Measurements from ENCODE around the gene NOL9. TPM values are rescaled to one million over a fixed set of nuclear protein-coding genes. Genes with fewer than 3 reads are reported as not detected.

Gene NOL9
- polyA plus RNA-seq, 3 donors = 14.8 to 15.9 (median 15.1) TPM

DNA sequence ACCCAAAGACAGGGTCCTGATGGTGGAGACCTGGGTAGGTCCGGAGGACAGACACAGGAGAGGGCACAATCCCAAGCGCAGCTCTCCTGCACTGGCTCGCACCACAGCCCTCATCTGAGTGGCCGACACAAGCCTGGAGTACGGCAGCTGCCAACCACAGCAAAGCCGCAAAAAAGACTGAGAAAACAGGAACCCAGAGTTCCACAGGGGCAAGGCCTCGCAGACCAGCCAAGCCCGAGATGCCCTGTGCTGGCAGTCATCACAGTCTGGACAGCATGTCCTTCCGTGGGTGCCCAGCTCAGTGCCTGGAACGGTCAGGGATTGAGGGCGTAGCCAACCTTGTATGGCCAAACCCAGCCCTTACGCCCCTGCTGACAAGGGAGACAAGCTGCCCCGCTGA lies 36.9 kb upstream of the NOL9 start:
- DNase-seq (ENCODE audit: low read depth in 3 of 3, low spot score in 2 of 3) = no peak

DNA sequence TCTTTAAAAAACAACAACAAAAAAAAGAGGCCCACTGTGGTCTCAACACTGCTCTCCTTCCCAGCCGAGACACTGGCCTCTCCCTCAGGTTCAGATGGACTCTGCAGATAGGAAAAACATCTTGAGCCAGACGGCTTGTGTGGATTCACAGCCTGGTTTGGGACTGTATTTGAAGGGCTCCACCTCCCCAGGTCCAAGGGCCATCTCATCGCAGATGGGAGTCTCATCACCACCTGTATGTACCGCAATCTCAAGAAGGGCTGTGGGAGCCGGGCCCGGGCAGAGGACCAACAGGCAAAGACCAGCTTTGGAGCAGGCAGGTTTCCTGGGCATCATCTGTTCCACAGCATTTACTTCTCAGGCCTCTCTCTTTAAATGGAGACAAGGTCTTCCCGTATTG lies 35.7 kb upstream of the NOL9 start:
- no peak for DNase-seq (ENCODE audit: low read depth in 3 of 3, low spot score in 2 of 3)

DNA sequence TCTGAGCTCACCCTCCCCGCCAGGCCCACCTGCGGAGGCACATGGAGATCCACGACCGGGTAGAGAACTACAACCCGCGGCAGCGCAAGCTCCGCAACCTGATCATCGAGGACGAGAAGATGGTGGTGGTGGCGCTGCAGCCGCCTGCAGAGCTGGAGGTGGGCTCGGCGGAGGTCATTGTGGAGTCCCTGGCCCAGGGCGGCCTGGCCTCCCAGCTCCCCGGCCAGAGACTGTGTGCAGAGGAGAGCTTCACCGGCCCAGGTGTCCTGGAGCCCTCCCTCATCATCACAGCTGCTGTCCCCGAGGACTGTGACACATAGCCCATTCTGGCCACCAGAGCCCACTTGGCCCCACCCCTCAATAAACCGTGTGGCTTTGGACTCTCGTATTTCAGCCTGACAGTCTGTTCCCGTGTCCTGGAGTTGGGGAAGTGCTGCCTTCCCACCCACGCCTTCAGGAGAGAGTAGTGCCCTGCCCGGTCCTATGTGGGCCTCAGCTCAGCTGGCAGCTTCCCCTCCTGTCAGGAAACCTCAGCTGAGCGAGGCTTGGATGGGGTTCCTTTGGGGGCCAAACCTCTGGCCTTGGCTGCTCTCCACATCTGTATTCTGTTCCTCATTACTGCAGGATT lies 34.7 kb upstream of the NOL9 start:
- no peak for DNase-seq (ENCODE audit: low read depth in 3 of 3, low spot score in 2 of 3)

- DNase-seq (ENCODE audit: low read depth in 3 of 3, low spot score in 2 of 3) = no peak
These were observed 34.0 kb upstream of the NOL9 start for GRCh38 chr1:6588128-6588892.

GRCh38 chr1:6587261-6588005 lies 33.1 kb upstream of the NOL9 start:
- no peak for DNase-seq (ENCODE audit: low read depth in 3 of 3, low spot score in 2 of 3)

- no peak for DNase-seq (ENCODE audit: low read depth in 3 of 3, low spot score in 2 of 3)
These were observed 32.1 kb upstream of the NOL9 start for GRCh38 chr1:6586404-6586816.

GRCh38 chr1:6585841-6586240 lies 31.5 kb upstream of the NOL9 start:
- no peak for DNase-seq (ENCODE audit: low read depth in 3 of 3, low spot score in 2 of 3)

GRCh38 chr1:6585081-6585722 lies 30.9 kb upstream of the NOL9 start:
- DNase-seq (ENCODE audit: low read depth in 3 of 3, low spot score in 2 of 3) = no peak

- no peak for DNase-seq (ENCODE audit: low read depth in 3 of 3, low spot score in 2 of 3)
These were observed 30.1 kb upstream of the NOL9 start for GRCh38 chr1:6584126-6585080.

DNA sequence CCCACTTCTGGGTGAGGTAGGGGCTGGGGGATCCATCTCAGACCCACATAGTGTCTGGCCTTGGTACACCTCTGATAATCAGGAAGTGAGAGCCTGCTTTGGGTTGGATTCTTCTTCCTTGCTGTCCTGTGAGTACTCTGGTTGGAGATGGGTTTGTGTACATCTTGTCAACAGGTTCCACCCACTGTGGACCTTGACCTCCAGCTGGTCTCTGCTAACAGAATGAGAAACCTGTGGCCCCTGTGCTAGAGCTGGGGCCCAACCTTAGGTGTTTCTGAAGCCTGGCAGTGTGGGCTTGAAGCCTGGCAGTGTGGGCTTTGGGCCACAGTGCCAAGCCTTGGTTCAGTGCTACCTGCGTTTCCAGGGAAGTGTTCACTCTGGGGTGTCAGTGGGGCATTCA lies 28.1 kb upstream of the NOL9 start:
- no peak for DNase-seq (ENCODE audit: low read depth in 3 of 3, low spot score in 2 of 3)

DNA sequence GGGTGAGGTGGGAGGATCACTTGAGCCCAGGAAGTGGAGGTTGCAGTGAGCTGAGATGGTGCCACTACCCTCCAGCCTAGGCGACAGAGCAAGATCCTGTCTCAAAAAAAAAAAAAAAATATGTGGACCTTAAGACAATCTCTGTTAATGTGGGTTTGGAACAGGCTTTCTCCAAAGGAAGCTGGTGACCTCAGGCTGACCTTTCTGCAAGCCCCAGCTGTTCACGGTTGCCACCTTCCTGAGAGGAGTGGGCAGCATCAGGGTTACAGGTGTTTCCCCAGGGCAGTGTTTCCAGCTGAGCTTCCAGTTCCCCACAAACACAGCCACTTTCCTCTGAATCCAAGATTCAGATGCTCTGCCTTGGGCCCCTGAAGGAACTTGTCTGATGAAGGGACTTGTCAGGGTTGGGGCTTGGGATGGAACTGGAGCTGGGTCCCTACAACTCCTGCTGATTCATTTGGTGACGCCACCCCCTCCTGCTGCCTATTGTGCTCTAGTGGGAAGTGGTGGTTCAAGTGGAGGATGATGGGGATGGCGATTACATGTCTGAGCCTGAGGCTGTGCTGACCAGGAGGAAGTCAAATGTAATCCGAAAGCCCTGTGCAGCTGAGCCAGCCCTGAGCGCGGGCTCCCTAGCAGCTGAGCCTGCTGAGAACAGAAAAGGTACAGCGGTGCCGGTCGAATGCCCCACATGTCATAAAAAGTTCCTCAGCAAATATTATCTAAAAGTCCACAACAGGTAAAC lies 27.4 kb upstream of the NOL9 start:
- no peak for DNase-seq (ENCODE audit: low read depth in 3 of 3, low spot score in 2 of 3)

GRCh38 chr1:6580593-6581409 lies 26.5 kb upstream of the NOL9 start:
- DNase-seq (ENCODE audit: low read depth in 3 of 3, low spot score in 2 of 3) = no peak

DNA sequence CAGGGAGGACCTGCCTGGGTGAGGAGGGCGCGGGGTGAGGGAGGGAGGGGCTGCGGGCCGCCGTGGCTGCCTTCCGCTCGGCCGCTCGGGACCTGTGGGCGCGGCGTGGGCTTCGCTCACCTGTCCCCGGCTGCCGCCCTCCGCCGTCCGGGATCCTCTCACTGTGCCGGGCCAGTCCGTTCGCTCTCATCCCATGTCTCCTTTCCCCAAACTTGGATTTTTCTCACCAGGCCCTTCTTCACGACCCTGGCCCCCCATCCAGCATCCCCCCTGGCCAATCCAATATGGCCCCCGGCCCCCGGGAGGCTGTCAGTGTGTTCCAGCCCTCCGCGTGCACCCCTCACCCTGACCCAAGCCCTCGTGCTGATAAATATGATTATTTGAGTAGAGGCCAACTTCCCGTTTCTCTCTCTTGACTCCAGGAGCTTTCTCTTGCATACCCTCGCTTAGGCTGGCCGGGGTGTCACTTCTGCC lies 25.8 kb upstream of the NOL9 start:
- no peak for DNase-seq (ENCODE audit: low read depth in 3 of 3, low spot score in 2 of 3)

- peak; percentile 94 to 98 (median 97) for DNase-seq (ENCODE audit: low read depth in 3 of 3, low spot score in 2 of 3)
These were observed 25.2 kb upstream of the NOL9 start, which contains the start of gene ZBTB48 for GRCh38 chr1:6579374-6580118. Gene ZBTB48 (plus strand): TSS chr1:6579994. CDS start chr1:6580610, 616 bp downstream.

- DNase-seq (ENCODE audit: low read depth in 3 of 3, low spot score in 2 of 3) = no peak
These were observed 24.5 kb upstream of the NOL9 start for GRCh38 chr1:6578624-6579373.

GRCh38 chr1:6577831-6578525 lies 23.7 kb upstream of the NOL9 start:
- no peak for DNase-seq (ENCODE audit: low read depth in 3 of 3, low spot score in 2 of 3)

All from right renal cortex interstitium (tissue), 3 donors.